OCI-LY1 (cell line): Measurements from ENCODE around the gene IFNL3.

Experiments
- EZH2 ChIP-seq: fragments of 200-600 bp; sonication (generic), shearing (Covaris generic); IDR thresholded peaks from 2 replicates; pipeline ENCODE4 v1.8.0; 2017; ENCODE audit warnings: borderline replicate concordance, mixed run types, mild to moderate bottlenecking, antibody characterized with exemption, low read length, moderate library complexity, mixed read lengths
- TF ChIP-seq, protein P1 (sequence below): fragments of 200-600 bp; sonication (generic), shearing (Covaris generic); IDR thresholded peaks from 2 replicates; pipeline ENCODE4 v1.5.1; 2017; ENCODE audit warnings: mild to moderate bottlenecking, antibody characterized with exemption, low read length, moderate library complexity, mixed read lengths

DNA sequence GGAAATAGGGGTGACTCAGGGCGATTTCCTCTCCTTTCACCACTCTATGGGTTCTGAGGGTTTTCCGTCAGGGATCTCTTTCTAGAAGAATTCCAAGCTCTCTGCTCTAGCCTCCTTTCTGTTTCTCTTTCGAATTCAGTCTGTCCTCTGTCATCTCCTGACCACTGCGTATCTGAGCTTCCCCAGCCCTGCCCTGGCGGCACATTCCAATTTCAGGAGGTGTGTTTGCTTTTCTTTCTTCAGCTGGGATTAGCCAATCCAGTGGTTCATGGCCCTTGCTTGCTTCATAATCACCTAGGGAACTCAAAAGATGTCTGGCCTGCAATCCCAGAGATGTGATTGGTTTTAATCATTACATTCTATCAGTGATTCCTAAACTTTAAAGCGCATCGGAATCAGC is 32.8 kb upstream of the IFNL3 start:
- TF ChIP-seq EZH2, result no peak
- TF ChIP-seq, protein P1, sequence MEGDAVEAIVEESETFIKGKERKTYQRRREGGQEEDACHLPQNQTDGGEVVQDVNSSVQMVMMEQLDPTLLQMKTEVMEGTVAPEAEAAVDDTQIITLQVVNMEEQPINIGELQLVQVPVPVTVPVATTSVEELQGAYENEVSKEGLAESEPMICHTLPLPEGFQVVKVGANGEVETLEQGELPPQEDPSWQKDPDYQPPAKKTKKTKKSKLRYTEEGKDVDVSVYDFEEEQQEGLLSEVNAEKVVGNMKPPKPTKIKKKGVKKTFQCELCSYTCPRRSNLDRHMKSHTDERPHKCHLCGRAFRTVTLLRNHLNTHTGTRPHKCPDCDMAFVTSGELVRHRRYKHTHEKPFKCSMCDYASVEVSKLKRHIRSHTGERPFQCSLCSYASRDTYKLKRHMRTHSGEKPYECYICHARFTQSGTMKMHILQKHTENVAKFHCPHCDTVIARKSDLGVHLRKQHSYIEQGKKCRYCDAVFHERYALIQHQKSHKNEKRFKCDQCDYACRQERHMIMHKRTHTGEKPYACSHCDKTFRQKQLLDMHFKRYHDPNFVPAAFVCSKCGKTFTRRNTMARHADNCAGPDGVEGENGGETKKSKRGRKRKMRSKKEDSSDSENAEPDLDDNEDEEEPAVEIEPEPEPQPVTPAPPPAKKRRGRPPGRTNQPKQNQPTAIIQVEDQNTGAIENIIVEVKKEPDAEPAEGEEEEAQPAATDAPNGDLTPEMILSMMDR, result no peak
